HL-60 (cell line): ENCODE data around the gene GPX1.
"Not testable (repeated sequence)": the region's sequence is repeated elsewhere in the genome, so short reads cannot be mapped to it uniquely, and the experiment has no call there.

ENCODE experiments used
- GABPA ChIP-seq: IDR thresholded peaks from 2 replicates; pipeline ENCODE4 v1.6.1; 2012; ENCODE audit warnings: low read depth
- POLR2AphosphoS5 ChIP-seq: IDR thresholded peaks from 2 replicates; pipeline ENCODE4 v1.6.1; 2012; ENCODE audit warnings: low read depth
- SPI1 ChIP-seq: IDR thresholded peaks from 2 replicates; pipeline ENCODE4 v1.6.1; 2012; ENCODE audit warnings: low read depth, mild to moderate bottlenecking, borderline replicate concordance
- TF ChIP-seq, protein P1 (sequence below): IDR thresholded peaks from one replicate; pipeline ENCODE4 v1.5.1; 2011; ENCODE audit warnings: low read length, control low read depth, inconsistent platforms; ENCODE audit not compliant: insufficient read depth
- TF ChIP-seq, protein P2 (sequence below): IDR thresholded peaks from 2 replicates; pipeline ENCODE4 v1.6.1; 2012; ENCODE audit warnings: low read depth; ENCODE audit not compliant: insufficient replicate concordance

DNA sequence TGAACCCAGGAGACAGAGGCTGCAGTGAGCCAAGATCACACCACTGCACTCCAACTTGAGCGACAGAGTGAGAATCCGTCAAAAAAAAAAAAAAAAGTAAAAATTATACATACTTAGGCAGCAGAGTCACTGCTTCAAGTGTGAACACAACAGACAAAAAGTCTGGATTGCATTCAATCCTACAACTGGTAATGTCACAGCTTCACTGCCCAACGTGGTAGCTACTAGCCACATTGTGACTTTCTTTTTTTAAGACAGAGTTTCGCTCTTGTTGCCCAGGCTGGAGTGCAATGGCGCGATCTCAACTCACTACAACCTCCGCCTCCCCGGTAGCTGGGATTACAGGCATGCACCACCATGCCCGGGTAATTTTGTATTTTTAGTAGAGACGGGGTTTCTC is 33.2 kb upstream of the GPX1 start:
- TF ChIP-seq, protein P1, sequence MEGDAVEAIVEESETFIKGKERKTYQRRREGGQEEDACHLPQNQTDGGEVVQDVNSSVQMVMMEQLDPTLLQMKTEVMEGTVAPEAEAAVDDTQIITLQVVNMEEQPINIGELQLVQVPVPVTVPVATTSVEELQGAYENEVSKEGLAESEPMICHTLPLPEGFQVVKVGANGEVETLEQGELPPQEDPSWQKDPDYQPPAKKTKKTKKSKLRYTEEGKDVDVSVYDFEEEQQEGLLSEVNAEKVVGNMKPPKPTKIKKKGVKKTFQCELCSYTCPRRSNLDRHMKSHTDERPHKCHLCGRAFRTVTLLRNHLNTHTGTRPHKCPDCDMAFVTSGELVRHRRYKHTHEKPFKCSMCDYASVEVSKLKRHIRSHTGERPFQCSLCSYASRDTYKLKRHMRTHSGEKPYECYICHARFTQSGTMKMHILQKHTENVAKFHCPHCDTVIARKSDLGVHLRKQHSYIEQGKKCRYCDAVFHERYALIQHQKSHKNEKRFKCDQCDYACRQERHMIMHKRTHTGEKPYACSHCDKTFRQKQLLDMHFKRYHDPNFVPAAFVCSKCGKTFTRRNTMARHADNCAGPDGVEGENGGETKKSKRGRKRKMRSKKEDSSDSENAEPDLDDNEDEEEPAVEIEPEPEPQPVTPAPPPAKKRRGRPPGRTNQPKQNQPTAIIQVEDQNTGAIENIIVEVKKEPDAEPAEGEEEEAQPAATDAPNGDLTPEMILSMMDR: not testable (repeated sequence)
- not testable (repeated sequence) for TF ChIP-seq POLR2AphosphoS5, GABPA, SPI1
- TF ChIP-seq, protein P2, sequence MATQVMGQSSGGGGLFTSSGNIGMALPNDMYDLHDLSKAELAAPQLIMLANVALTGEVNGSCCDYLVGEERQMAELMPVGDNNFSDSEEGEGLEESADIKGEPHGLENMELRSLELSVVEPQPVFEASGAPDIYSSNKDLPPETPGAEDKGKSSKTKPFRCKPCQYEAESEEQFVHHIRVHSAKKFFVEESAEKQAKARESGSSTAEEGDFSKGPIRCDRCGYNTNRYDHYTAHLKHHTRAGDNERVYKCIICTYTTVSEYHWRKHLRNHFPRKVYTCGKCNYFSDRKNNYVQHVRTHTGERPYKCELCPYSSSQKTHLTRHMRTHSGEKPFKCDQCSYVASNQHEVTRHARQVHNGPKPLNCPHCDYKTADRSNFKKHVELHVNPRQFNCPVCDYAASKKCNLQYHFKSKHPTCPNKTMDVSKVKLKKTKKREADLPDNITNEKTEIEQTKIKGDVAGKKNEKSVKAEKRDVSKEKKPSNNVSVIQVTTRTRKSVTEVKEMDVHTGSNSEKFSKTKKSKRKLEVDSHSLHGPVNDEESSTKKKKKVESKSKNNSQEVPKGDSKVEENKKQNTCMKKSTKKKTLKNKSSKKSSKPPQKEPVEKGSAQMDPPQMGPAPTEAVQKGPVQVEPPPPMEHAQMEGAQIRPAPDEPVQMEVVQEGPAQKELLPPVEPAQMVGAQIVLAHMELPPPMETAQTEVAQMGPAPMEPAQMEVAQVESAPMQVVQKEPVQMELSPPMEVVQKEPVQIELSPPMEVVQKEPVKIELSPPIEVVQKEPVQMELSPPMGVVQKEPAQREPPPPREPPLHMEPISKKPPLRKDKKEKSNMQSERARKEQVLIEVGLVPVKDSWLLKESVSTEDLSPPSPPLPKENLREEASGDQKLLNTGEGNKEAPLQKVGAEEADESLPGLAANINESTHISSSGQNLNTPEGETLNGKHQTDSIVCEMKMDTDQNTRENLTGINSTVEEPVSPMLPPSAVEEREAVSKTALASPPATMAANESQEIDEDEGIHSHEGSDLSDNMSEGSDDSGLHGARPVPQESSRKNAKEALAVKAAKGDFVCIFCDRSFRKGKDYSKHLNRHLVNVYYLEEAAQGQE: not testable (repeated sequence)
